ENCODE measurements around the gene HDHD5.

The HDHD5 gene

DNA sequence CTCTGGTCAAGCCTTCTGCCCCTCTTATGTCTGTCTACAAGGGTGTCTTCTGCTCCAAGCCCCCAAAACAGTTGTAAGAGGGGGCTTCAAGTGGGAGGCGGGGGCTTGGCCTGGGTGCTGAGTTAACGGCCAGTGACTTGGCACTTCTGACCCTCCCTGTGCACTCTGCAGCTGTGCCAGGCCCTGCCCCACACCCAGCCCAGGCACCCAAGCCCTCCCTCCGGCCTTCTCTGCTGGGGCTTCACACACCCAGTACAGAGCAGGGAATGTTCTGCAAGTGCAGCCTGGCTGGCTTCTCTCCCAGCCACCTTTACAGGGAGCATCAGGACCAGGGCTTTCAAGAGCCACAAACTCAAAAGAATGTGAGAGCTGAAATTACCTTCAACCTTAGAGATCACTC is 41.7 kb downstream of the HDHD5 start:
- Histone ChIP-seq H3K27me3 (ENCODE audit: control insufficient read depth, insufficient read depth, low read length) (peaks cover 37% of the 10 kb centered on the region), H3K4me2 (ENCODE audit: low read length) (no peak overlapping the region), H3K4me1 (ENCODE audit: control insufficient read depth, insufficient read depth, low read length) (peaks cover 4% of the 10 kb centered on the region), H3K4me3 (ENCODE audit: low read length) (no peak overlapping the region), H3K9me3 (replicated peaks; ENCODE audit: low read length) (no peaks in the 10 kb centered on the region), H3K36me3 (ENCODE audit: insufficient read depth, low read length) (no peaks in the 10 kb centered on the region), H3K9ac (ENCODE audit: low read depth, low read length) (no peak overlapping the region)

DNA sequence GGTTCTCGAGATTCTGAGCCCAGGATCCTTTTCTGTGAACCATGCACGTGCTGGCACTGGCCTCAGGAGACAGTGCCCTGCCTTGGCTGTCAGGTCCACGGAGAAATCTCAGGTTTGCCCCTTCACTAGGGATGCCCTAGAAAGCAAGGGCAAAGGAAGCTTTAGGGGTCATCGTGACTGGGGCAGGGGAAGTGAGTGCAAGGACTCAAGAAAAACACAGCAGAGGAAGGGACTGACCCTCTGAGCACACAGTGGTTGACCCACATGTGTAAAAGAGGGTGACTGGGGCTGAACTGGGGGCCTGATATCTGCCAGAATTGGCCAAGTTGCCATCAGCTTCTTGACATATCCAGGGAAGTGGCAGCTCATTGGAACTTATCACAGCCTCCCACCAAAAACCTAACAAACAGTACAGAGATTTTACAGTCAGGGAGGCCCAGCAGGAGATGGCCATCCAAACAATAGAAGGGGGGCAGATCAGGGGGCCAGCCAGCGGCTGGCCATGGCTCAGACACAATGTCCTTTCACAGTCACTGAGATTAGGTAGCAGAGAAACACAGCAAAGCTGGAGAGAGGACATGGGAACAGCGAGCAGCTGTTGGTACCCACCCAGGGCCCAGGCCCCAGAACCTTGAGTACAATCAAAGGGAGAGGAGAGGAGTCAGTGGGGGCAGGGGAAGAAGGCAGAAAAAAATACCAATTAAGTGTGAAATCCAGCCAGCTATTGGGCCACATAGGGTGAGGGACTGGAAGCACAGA is 42.3 kb downstream of the HDHD5 start:
- H3K9ac ChIP-seq (ENCODE audit: low read depth, low read length): no peak overlapping the region
- peaks cover 4% of the 10 kb centered on the region for H3K4me1 ChIP-seq (ENCODE audit: control insufficient read depth, insufficient read depth, low read length)
- H3K4me3 ChIP-seq (ENCODE audit: low read length): no peak overlapping the region
- H3K4me2 ChIP-seq (ENCODE audit: low read length): no peak overlapping the region
- peaks cover 31% of the 10 kb centered on the region for H3K27me3 ChIP-seq (ENCODE audit: control insufficient read depth, insufficient read depth, low read length)
- H3K9me3 ChIP-seq (replicated peaks; ENCODE audit: low read length): no peaks in the 10 kb centered on the region
- H3K36me3 ChIP-seq (ENCODE audit: insufficient read depth, low read length): no peaks in the 10 kb centered on the region

DNA sequence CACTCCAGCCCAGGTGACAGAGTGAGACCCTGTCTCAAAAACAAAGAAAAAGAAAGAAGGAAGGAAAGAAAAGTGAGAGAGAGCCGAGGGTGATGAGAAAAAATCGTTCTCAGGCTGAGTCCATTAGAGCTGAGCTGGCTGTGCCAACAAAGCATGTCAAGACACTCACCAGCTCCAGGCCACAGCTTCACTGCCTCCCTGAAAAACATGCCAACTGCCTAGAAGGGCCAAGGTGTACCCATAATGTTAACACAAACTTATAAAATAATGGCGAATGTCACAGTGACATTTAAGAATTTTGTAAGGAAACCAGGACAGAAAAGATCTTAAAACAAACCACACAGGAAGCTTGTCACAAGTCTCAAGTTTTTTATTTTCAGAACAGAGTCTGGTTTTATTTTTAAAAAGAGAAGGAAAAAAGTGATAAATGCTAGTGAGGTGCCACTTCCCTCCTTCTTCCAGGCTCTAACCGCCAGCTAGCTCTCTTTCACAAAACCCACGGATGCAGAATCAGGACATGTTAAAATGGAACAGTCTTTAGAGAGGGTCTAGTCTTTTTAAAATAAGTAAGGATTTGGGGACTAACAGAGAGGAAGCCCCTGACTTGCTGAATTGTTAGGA is 43.0 kb downstream of the HDHD5 start:
- Histone ChIP-seq H3K27me3 (ENCODE audit: control insufficient read depth, insufficient read depth, low read length) (peaks cover 27% of the 10 kb centered on the region), H3K4me1 (ENCODE audit: control insufficient read depth, insufficient read depth, low read length) (no peaks in the 10 kb centered on the region), H3K9ac (ENCODE audit: low read depth, low read length) (no peak overlapping the region), H3K4me2 (ENCODE audit: low read length) (no peak overlapping the region), H3K4me3 (ENCODE audit: low read length) (no peak overlapping the region), H3K9me3 (replicated peaks; ENCODE audit: low read length) (no peaks in the 10 kb centered on the region), H3K36me3 (ENCODE audit: insufficient read depth, low read length) (no peaks in the 10 kb centered on the region)

DNA sequence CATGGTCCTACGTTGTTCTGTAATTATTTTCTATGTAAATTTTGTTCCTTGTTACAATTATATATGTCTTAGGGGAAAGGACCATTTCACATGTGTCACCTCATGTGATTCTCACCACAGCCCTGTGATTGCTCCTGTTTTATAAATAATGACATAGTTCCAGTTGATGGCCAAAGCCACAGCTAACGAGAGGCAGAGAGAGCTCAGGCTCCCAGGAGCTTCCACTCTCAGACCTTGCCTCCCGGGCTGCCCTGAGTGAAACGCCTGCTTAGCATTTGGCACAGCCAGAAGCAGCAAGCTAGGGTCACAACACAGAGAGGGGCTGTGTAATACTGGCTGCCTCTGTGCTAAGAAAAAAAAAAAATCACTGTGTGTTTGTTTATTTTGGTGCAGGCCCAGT is 43.8 kb downstream of the HDHD5 start:
- Histone ChIP-seq H3K4me3 (ENCODE audit: low read length) (no peak overlapping the region), H3K27me3 (ENCODE audit: control insufficient read depth, insufficient read depth, low read length) (peaks cover 27% of the 10 kb centered on the region), H3K4me1 (ENCODE audit: control insufficient read depth, insufficient read depth, low read length) (no peaks in the 10 kb centered on the region), H3K9me3 (replicated peaks; ENCODE audit: low read length) (no peaks in the 10 kb centered on the region), H3K9ac (ENCODE audit: low read depth, low read length) (no peak overlapping the region), H3K4me2 (ENCODE audit: low read length) (no peak overlapping the region), H3K36me3 (ENCODE audit: insufficient read depth, low read length) (no peaks in the 10 kb centered on the region)

DNA sequence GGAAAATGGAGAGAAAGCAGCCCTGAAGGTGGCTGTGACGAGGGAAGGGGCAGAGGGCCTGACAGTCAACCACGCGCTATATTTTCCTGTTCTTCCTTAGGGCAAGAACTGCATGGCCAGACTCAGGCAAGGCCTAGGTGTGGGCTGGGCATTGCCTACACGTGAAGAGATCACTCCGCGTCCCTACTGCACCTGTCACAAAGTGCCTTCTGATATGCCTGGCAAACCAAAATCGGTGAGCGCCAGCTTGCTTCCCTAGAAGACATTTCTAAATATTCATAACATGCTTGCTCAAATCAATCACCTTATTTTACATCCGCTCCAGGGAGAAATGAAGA is 44.2 kb downstream of the HDHD5 start:
- Histone ChIP-seq H3K4me1 (ENCODE audit: control insufficient read depth, insufficient read depth, low read length) (no peaks in the 10 kb centered on the region), H3K4me3 (ENCODE audit: low read length) (no peak overlapping the region), H3K4me2 (ENCODE audit: low read length) (no peak overlapping the region), H3K36me3 (ENCODE audit: insufficient read depth, low read length) (no peaks in the 10 kb centered on the region), H3K27me3 (ENCODE audit: control insufficient read depth, insufficient read depth, low read length) (peaks cover 25% of the 10 kb centered on the region), H3K9me3 (replicated peaks; ENCODE audit: low read length) (no peaks in the 10 kb centered on the region), H3K9ac (ENCODE audit: low read depth, low read length) (no peak overlapping the region)

DNA sequence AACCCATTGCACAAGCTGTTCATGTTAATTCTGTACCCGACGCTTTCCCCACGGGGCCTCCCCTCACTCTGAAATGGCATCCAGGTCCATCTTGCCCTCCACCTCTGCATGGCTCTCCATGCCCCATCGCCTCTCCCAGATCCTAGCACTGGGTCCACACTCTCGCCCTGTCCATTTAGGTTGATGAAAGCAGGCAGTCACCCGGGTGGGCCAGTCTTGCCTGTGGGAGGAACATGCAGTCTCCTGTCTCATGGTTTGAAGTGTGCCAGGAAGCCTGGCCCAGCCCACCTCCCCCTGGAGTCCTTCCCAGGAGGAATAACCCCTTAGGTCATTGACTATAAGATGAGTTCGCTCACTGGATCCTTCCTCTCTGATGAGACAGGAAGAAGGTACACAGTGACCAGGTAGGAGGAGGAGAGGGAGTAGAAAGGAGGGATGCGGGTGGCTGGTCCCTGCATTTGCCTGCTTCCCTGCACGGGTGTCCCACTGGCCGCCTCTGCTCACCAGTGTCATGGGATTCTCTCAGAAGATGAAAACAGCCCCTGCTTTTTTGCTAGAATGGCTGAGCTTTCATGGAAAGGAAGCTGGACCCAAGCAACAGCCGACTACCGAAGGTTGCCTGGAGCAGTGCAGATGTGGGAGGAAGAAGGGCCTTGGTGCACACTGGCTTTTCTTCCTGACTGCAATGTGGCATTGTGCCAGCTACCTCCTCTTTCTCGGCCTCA is 44.7 kb downstream of the HDHD5 start:
- peaks cover 4% of the 10 kb centered on the region for H3K36me3 ChIP-seq (ENCODE audit: insufficient read depth, low read length)
- H3K9me3 ChIP-seq (replicated peaks; ENCODE audit: low read length): no peaks in the 10 kb centered on the region
- H3K4me2 ChIP-seq (ENCODE audit: low read length): no peak overlapping the region
- H3K4me1 ChIP-seq (ENCODE audit: control insufficient read depth, insufficient read depth, low read length): no peaks in the 10 kb centered on the region
- peaks cover 19% of the 10 kb centered on the region for H3K27me3 ChIP-seq (ENCODE audit: control insufficient read depth, insufficient read depth, low read length)
- no peak overlapping the region for H3K4me3 ChIP-seq (ENCODE audit: low read length)
- H3K9ac ChIP-seq (ENCODE audit: low read depth, low read length): no peak overlapping the region

DNA sequence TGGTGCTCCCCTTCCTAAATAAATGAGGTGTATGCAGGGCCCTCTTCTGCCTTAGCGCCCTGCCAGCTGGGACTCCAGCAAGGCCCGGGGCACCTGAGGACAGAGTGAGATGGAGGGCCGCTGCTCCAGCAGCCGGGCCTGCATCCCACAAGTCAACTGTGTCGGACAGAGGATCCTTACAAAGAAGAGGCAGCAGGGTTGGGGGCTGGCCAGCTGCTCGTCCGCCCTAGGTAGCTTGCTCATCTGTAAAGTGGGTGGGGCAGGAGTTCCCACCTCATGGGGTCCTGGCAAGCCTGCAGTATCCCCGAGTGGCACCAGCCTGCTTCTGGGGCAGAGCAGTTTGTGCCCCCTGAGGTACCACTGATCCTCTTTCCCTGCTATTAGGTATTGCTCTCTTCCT is 45.5 kb downstream of the HDHD5 start:
- no peaks in the 10 kb centered on the region for H3K9me3 ChIP-seq (replicated peaks; ENCODE audit: low read length)
- H3K4me3 ChIP-seq (ENCODE audit: low read length): no peak overlapping the region
- H3K27me3 ChIP-seq (ENCODE audit: control insufficient read depth, insufficient read depth, low read length): peaks cover 12% of the 10 kb centered on the region
- no peaks in the 10 kb centered on the region for H3K4me1 ChIP-seq (ENCODE audit: control insufficient read depth, insufficient read depth, low read length)
- H3K9ac ChIP-seq (ENCODE audit: low read depth, low read length): no peak overlapping the region
- peaks cover 5% of the 10 kb centered on the region for H3K36me3 ChIP-seq (ENCODE audit: insufficient read depth, low read length)
- no peak overlapping the region for H3K4me2 ChIP-seq (ENCODE audit: low read length)

DNA sequence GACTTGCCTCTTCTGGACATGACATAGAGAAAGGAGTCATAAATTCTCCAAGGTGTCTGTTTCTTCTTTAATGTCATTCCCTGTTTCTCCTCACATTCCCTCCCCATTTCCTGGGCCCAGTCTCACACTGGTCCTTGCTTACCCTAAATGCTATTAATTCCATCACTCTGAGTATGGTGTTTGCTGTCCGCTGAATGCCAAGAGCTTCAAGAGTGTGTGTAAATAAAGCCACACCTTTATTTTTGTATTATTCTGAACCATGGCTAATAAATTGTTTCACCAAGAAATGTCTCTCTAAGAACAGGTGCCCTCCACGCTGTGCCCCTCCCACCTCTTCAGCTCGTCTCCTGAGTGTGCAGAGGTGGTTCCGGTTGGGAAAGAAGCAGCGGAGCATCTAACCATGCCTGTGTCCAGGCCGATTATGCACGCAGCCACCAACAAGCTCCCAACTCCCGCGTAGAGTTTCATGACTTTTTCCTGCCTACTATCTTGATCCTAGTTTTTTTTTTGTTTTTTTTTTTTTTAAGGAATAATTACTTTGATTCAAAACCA is 46.5 kb downstream of the HDHD5 start:
- no peak overlapping the region for H3K9ac ChIP-seq (ENCODE audit: low read depth, low read length)
- H3K27me3 ChIP-seq (ENCODE audit: control insufficient read depth, insufficient read depth, low read length): peaks cover 11% of the 10 kb centered on the region
- H3K36me3 ChIP-seq (ENCODE audit: insufficient read depth, low read length): peaks cover 5% of the 10 kb centered on the region
- no peak overlapping the region for H3K4me2 ChIP-seq (ENCODE audit: low read length)
- H3K4me3 ChIP-seq (ENCODE audit: low read length): no peak overlapping the region
- H3K4me1 ChIP-seq (ENCODE audit: control insufficient read depth, insufficient read depth, low read length): no peaks in the 10 kb centered on the region
- no peaks in the 10 kb centered on the region for H3K9me3 ChIP-seq (replicated peaks; ENCODE audit: low read length)

DNA sequence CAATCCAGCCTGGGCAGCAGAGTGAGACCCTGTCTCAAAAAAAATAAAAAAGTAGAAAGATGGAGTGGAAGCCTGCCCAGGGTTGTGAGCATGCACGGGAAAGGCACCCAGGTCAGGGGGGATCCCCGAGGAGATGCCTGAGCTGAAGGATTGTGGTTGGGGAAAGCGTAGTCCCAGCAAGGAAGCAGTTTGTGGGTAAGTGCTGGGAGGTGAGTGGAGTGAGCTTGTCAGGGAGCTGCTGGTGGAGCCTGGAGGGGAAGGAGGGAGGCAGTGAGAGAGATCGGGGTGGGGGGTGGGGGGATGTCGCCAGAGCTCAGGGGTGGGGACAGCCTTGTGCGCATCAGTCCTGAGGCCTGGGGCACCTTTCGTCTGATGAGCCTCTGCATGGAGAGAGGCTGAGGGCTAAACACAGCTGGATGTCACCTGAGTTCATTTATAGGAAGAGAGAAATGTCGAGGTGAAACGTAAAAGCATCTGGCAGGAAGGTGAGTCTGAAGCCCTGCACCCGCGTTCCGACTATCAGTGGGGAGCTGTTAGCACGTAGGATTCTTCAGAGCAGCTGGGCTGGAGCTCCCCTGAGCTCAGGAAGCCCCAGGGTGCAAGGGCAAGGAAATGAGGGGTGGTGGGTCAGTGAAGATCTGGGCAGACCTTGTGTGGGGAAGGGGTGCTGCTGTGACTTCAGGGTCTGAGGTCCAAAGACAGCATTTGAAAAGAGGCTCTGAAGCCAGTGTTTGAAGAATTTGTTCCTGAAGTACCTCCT is 48.1 kb downstream of the HDHD5 start:
- Histone ChIP-seq H3K4me1 (ENCODE audit: control insufficient read depth, insufficient read depth, low read length) (no peaks in the 10 kb centered on the region), H3K36me3 (ENCODE audit: insufficient read depth, low read length) (peaks cover 17% of the 10 kb centered on the region), H3K9ac (ENCODE audit: low read depth, low read length) (no peak overlapping the region), H3K4me3 (ENCODE audit: low read length) (no peak overlapping the region), H3K27me3 (ENCODE audit: control insufficient read depth, insufficient read depth, low read length) (no peaks in the 10 kb centered on the region), H3K4me2 (ENCODE audit: low read length) (no peak overlapping the region), H3K9me3 (replicated peaks; ENCODE audit: low read length) (no peaks in the 10 kb centered on the region)

DNA sequence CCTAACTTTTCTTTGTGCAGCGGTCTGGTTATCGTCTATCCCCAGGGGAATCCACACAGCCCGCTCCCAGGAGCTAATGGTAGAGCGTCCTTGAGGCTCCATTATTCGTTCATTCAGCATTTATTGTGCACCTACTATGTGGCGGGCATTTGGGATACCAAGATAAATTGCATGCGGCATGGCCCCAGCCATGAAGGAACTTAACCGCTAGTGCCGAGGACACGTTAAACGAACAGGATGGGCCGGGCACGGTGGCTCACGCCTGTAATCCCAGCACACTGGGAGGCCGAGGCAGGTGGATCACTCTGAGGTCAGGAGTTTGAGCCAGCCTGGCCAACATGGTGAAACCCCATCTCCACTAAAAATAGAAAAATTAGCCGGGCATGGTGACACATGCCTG is 49.1 kb downstream of the HDHD5 start:
- Histone ChIP-seq H3K9me3 (replicated peaks; ENCODE audit: low read length) (no peaks in the 10 kb centered on the region), H3K36me3 (ENCODE audit: insufficient read depth, low read length) (peaks cover 25% of the 10 kb centered on the region), H3K9ac (ENCODE audit: low read depth, low read length) (no peak overlapping the region), H3K4me3 (ENCODE audit: low read length) (no peak overlapping the region), H3K4me1 (ENCODE audit: control insufficient read depth, insufficient read depth, low read length) (no peaks in the 10 kb centered on the region), H3K27me3 (ENCODE audit: control insufficient read depth, insufficient read depth, low read length) (no peaks in the 10 kb centered on the region), H3K4me2 (ENCODE audit: low read length) (no peak overlapping the region)
